Measurements from ENCODE around the gene PRKAG3. TPM values are rescaled to one million over a fixed set of nuclear protein-coding genes. Genes with fewer than 3 reads are reported as not detected.

Gene PRKAG3
- 0.14 TPM for total RNA-seq
- long read RNA-seq, partial matches to known transcripts: 1 of 1 reads
- long read RNA-seq, other reads (novel, unspliced or antisense): 0 of 1 reads

DNA sequence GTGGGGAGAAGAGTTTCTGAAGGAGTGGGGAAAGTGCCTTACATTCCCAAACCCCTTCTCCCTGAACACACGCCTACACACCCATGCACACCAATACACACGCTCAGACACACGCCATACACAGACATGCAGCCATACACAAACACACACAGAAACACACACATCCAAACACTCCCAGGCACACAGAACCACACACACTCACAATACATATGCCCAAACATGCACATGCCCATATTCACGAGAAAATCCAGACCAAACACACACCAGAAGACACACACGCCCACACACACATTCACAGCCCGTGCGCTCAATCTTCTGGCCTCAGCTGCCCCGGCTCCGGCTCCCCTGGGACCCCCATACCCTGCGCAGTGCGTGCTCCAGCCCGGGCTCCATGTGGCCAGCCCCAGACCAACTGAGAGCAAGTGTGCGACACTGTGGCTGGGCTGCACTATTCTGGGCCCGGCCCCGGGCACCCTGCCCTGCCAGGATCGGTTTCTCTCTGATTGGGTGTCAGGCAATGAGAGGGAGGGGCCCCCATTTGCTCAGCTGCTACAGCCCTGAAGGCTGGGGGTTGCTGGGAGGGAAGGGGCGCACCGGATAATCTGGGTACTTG is at the start of gene PRKAG3:
PRKAG3 (minus strand) TSS at position 426 of the 613 bp plus-strand sequence.
- TF ChIP-seq, protein P1, sequence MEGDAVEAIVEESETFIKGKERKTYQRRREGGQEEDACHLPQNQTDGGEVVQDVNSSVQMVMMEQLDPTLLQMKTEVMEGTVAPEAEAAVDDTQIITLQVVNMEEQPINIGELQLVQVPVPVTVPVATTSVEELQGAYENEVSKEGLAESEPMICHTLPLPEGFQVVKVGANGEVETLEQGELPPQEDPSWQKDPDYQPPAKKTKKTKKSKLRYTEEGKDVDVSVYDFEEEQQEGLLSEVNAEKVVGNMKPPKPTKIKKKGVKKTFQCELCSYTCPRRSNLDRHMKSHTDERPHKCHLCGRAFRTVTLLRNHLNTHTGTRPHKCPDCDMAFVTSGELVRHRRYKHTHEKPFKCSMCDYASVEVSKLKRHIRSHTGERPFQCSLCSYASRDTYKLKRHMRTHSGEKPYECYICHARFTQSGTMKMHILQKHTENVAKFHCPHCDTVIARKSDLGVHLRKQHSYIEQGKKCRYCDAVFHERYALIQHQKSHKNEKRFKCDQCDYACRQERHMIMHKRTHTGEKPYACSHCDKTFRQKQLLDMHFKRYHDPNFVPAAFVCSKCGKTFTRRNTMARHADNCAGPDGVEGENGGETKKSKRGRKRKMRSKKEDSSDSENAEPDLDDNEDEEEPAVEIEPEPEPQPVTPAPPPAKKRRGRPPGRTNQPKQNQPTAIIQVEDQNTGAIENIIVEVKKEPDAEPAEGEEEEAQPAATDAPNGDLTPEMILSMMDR (IDR thresholded peaks at IDR 0.05; ENCODE audit: borderline replicate concordance): no peak
- peak; percentile 46 for DNase-seq
- Histone ChIP-seq H3K27me3 (ENCODE audit: low read depth) (peaks cover 79% of the 10 kb centered on the region), H3K9me3 (replicated peaks) (no peaks in the 10 kb centered on the region), H3K36me3 (no peaks in the 10 kb centered on the region), H3K4me1 (peaks cover 6% of the 10 kb centered on the region), H3K4me3 (no peak within 1 kb of the TSS), H3K27ac (replicated peaks) (peak within 1 kb of the TSS; percentile 86)
- intact Hi-C loops (cut with micrococcal nuclease): loop anchor here (10.0 kb wide), 1 partner anchor 97 kb away; no protein-coding TSS in a partner anchor

DNA sequence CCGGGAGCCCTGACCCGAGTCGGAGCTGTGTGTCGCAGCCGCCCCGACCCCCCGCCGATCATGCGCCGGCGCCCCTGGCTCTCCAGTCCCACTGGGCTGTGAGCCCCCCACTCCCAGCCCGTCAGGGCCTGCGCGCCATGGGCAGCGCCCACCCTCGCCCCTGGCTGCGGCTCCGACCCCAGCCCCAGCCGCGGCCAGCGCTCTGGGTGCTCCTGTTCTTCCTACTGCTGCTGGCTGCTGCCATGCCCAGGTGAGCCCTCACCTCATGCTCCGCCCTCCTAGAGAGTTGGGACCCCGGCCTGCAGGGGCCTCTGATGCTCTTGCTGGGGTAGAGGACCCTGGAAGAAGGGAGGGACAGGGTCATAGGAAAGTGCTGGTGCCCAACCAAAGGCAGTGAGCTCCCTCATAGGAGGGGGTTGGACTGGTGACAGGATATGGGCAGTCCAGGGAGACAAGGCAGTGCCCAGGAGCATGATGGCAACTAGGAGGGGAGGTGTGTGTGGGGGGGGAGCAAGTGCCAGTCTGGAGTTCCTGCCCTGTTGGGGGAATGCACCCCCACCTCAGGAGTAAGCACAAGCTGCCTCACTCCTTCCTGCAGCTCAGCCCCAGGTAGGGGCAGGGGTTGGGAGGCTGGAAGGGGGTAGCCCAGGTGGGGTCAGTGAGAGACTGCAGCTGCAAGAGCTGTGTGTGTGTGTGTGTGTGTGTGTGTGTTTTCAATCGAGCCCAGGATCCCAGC is 49.4 kb upstream of the PRKAG3 start:
- no peak for DNase-seq
- H3K4me1 ChIP-seq: peaks cover 31% of the 10 kb centered on the region
- TF ChIP-seq, protein P1 (IDR thresholded peaks at IDR 0.05; ENCODE audit: borderline replicate concordance): no peak
- no peaks in the 10 kb centered on the region for H3K36me3 ChIP-seq
- H3K9me3 ChIP-seq (replicated peaks): no peaks in the 10 kb centered on the region
- intact Hi-C loops (cut with micrococcal nuclease): no loop called here
- H3K4me3 ChIP-seq: peak overlapping the region; percentile 51
- H3K27me3 ChIP-seq (ENCODE audit: low read depth): peaks cover 98% of the 10 kb centered on the region
- no peak overlapping the region for H3K27ac ChIP-seq (replicated peaks)

DNA sequence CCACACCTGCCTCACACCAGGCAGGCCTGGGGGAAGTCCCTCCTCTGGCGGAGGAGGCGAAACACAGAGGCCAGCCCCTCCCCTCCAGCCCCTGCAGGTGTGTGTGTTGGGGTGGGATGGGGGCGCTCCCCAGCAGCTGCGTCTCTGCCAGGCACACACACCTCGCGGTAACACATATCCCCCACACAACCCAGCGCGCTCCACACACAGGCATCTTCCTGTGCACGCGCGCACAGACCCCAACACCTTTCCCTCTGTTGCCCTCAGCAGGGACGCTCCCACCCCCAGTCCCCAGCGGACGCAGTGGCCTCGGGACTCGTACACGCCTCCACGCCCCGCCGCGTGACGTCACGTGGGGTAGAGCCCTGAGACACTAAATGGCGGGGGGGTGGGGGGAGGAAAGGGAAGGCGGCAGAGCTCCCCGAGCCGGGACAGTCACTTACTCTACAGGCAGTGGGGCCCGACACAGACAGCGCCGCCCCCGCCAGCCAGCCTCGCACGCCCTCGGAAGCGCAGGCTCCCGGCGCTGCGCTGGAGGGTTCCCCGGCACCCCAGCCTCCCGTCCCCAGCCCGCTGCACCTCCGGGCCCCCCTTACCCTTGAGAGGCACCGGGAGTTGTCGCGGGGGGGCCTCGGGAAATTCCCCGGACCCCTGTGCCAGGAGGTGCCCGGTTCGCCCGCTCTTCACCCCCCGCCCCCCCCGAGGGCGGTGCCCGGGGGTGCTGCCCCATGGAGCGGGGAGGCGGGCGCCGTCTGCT is 48.7 kb upstream of the PRKAG3 start, which contains the start of gene WNT10A:
WNT10A (plus strand) TSS at position 751 of the 757 bp plus-strand sequence. CDS start 144 bp downstream, outside the sequence.
- intact Hi-C loops (cut with micrococcal nuclease): no loop called here
- Histone ChIP-seq H3K4me1 (peaks cover 31% of the 10 kb centered on the region), H3K36me3 (no peaks in the 10 kb centered on the region), H3K27me3 (ENCODE audit: low read depth) (peaks cover 100% of the 10 kb centered on the region), H3K27ac (replicated peaks) (no peak within 1 kb of the TSS), H3K4me3 (peak within 1 kb of the TSS; percentile 51), H3K9me3 (replicated peaks) (no peaks in the 10 kb centered on the region)
- no peak for DNase-seq
- TF ChIP-seq, protein P1 (IDR thresholded peaks at IDR 0.05; ENCODE audit: borderline replicate concordance): no peak

DNA sequence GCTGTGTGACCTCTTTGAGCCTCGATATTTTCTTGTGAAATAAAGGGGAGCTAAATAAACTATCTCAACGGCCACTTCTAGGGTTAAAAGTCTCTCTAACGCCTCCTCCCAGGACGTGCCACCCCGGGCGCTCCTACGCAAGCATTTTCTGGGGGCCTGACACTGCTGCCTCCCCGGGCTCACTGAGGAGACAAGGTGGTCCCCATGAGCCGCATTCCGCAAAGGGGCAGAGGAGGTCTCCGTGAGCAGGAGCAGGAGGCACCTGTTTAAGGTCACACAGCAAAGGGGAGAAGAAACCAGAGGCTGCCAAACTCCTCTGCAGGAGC is 48.1 kb upstream of the PRKAG3 start:
- TF ChIP-seq, protein P1 (IDR thresholded peaks at IDR 0.05; ENCODE audit: borderline replicate concordance): no peak
- intact Hi-C loops (cut with micrococcal nuclease): no loop called here
- no peak for DNase-seq
- Histone ChIP-seq H3K27me3 (ENCODE audit: low read depth) (peaks cover 100% of the 10 kb centered on the region), H3K4me3 (peak overlapping the region; percentile 51), H3K4me1 (peaks cover 31% of the 10 kb centered on the region), H3K9me3 (replicated peaks) (no peaks in the 10 kb centered on the region), H3K27ac (replicated peaks) (no peak overlapping the region), H3K36me3 (no peaks in the 10 kb centered on the region)

- peaks cover 31% of the 10 kb centered on the region for H3K4me1 ChIP-seq
- intact Hi-C loops (cut with micrococcal nuclease): no loop called here
- H3K4me3 ChIP-seq: no peak overlapping the region
- no peak overlapping the region for H3K27ac ChIP-seq (replicated peaks)
- no peaks in the 10 kb centered on the region for H3K9me3 ChIP-seq (replicated peaks)
- TF ChIP-seq, protein P1 (IDR thresholded peaks at IDR 0.05; ENCODE audit: borderline replicate concordance): no peak
- H3K27me3 ChIP-seq (ENCODE audit: low read depth): peaks cover 100% of the 10 kb centered on the region
- peak; percentile 12 for DNase-seq
- no peaks in the 10 kb centered on the region for H3K36me3 ChIP-seq
Observed at GRCh38 chr2:218878926-218879761, 47.5 kb upstream of the PRKAG3 start.

Data from left ventricle myocardium inferior (tissue), 1 donor.